Neural crest cell (in vitro differentiated cells): ENCODE results near the gene IMP4. TPM values are rescaled to one million over a fixed set of nuclear protein-coding genes. Genes with fewer than 3 reads are reported as not detected.

Experiments
- DNase-seq: peaks from one replicate; pipeline ENCODE4 v3.0.0; 2021; ENCODE audit warnings: low read depth, mixed read lengths, low spot score
- H3K27ac Mint-ChIP-seq: one replicate; pipeline ENCODE4 v1.8.0; 2021; ENCODE audit warnings: mild to moderate bottlenecking, mixed read lengths; ENCODE audit not compliant: unreplicated experiment
- H3K27me3 Mint-ChIP-seq: 2 replicates; pipeline ENCODE4 v1.8.0; 2021; ENCODE audit warnings: low read depth, mild to moderate bottlenecking, mixed read lengths
- H3K36me3 Mint-ChIP-seq: 2 replicates; pipeline ENCODE4 v1.8.0; 2021; ENCODE audit warnings: low read depth, mild to moderate bottlenecking, mixed read lengths
- H3K4me1 Mint-ChIP-seq: 2 replicates; pipeline ENCODE4 v1.8.0; 2021; ENCODE audit warnings: mixed read lengths
- H3K4me3 Mint-ChIP-seq: one replicate; pipeline ENCODE4 v1.8.0; 2021; ENCODE audit warnings: mild to moderate bottlenecking, mixed read lengths
- H3K9me3 Mint-ChIP-seq: 2 replicates; pipeline ENCODE4 v1.8.0; 2021; ENCODE audit warnings: mixed read lengths
- total RNA-seq: library from RNA; stranded (reverse); gene quantifications from 2 replicates; pipeline ENCODE4 v1.2.1, GENCODE V29; 2021
- TF ChIP-seq, protein P1 (sequence below): fragments of 200-600 bp; sonication (generic); conservative IDR thresholded peaks from 2 replicates; pipeline ENCODE4 v1.5.0; 2021; ENCODE audit warnings: antibody characterized with exemption, mild to moderate bottlenecking

Gene IMP4
- total RNA-seq, 1 donor from 2014 or later = 62.1 TPM

DNA sequence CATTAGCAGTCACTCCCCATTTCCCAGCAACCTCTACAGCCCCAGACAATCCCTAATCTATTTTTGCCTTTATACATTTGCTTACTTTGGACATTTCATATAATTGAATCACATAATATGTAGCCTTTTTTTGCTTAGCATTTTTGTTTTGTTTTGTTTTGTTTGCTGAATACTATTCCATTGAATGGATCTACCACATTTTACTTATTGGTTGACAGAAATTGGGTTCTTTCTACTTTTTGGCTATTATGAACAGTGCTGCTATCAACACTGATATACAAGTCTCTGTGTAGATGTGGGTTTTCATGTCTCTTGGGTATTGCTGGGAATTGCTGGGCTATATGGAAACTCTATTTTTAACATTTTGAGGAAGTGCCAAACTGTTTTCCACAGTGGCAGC lies 20.8 kb downstream of the IMP4 start:
- TF ChIP-seq, protein P1, sequence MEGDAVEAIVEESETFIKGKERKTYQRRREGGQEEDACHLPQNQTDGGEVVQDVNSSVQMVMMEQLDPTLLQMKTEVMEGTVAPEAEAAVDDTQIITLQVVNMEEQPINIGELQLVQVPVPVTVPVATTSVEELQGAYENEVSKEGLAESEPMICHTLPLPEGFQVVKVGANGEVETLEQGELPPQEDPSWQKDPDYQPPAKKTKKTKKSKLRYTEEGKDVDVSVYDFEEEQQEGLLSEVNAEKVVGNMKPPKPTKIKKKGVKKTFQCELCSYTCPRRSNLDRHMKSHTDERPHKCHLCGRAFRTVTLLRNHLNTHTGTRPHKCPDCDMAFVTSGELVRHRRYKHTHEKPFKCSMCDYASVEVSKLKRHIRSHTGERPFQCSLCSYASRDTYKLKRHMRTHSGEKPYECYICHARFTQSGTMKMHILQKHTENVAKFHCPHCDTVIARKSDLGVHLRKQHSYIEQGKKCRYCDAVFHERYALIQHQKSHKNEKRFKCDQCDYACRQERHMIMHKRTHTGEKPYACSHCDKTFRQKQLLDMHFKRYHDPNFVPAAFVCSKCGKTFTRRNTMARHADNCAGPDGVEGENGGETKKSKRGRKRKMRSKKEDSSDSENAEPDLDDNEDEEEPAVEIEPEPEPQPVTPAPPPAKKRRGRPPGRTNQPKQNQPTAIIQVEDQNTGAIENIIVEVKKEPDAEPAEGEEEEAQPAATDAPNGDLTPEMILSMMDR = no peak
- Mint-ChIP-seq H3K27ac (no peak overlapping the region), H3K9me3 (peaks cover 11% of the 10 kb centered on the region), H3K27me3 (no peaks in the 10 kb centered on the region), H3K4me3 (no peak overlapping the region), H3K36me3 (peaks cover 12% of the 10 kb centered on the region), H3K4me1 (no peaks in the 10 kb centered on the region)
- no peak for DNase-seq

DNA sequence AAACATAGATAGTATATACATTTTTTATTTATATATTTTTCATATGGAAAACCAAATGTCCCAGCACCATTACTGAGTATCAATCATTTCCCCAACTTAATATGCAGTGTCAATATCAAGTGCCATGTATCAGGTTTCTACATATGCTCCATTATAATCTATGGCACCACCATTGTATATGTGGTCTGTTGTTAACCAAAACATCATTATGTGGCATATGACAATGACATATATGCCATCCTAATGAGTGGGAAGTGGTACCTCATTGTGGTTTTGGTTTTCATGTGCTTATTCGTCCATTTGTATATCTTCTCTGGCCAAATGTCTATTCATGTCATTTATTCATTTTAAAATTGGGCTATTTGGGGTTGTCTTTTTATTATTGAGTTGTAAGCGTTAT lies 22.4 kb downstream of the IMP4 start:
- H3K27ac Mint-ChIP-seq = no peak overlapping the region
- DNase-seq = no peak
- TF ChIP-seq, protein P1 = no peak
- no peaks in the 10 kb centered on the region for H3K4me1 Mint-ChIP-seq
- peaks cover 6% of the 10 kb centered on the region for H3K36me3 Mint-ChIP-seq
- H3K4me3 Mint-ChIP-seq = no peak overlapping the region
- peaks cover 8% of the 10 kb centered on the region for H3K9me3 Mint-ChIP-seq
- no peaks in the 10 kb centered on the region for H3K27me3 Mint-ChIP-seq

DNA sequence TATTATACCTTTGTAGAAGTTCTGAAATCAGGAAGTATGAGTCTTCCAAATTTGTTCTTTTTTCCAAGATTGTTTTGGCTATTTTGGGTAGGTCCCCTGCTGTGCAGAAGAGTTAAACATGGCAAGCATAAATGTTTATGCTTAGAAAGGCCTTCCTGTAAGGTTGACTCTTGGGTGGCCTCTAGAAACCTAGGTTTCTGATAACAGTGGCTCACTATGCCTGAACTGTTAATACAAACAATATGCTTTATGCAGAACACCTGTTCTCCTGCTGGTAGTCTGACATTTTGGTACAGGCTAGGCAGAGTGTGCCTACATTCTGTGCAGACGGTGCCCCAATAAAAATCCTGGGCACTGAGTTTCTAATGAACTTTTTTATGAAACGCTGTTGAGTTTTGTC lies 23.3 kb downstream of the IMP4 start:
- Mint-ChIP-seq H3K27ac (no peak overlapping the region), H3K4me1 (no peaks in the 10 kb centered on the region), H3K27me3 (no peaks in the 10 kb centered on the region), H3K9me3 (peaks cover 4% of the 10 kb centered on the region), H3K36me3 (peaks cover 2% of the 10 kb centered on the region), H3K4me3 (no peak overlapping the region)
- TF ChIP-seq, protein P1 = no peak
- DNase-seq = no peak

DNA sequence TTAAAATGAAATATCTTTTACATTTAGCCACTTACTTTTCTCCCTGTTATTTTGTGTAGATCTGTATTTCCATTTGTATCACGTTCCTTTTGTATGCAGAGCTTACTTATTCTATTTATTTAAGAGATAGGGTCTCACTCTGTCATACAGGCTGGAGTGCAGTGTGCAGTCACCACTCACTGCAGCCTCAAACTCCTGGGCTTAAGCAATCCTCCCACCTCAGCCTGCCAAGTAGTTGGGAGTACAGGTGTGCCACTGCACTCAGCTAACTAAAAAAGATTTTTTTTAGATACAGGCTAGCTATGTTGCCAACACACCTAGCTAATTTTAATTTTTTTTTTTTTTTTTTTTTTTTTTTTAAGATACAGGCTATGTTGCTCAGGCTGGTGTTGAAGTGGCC lies 24.0 kb downstream of the IMP4 start:
- H3K27me3 Mint-ChIP-seq = no peaks in the 10 kb centered on the region
- no peak overlapping the region for H3K4me3 Mint-ChIP-seq
- H3K9me3 Mint-ChIP-seq = peaks cover 4% of the 10 kb centered on the region
- peaks cover 2% of the 10 kb centered on the region for H3K4me1 Mint-ChIP-seq
- DNase-seq = no peak
- no peak overlapping the region for H3K27ac Mint-ChIP-seq
- H3K36me3 Mint-ChIP-seq = peaks cover 6% of the 10 kb centered on the region
- TF ChIP-seq, protein P1 = no peak

DNA sequence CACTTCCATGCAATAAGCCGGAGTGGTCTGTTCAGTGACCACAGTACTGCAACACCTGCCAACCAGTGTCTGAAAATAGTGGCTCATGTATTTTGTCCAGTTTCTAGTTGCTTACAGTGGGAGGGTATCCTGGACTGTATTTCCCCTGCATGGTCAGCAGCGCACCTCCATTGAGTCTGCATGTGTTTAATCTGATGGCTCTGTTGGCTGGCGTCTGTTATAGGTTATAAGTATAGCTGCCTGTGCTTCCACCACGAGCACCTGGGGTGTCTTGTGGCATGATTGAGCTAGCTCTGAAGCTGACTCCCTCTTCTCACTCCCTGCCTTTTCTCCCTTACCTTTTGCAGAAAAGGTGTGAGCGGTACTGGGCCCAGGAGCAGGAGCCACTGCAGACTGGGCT lies 26.1 kb downstream of the IMP4 start:
- Mint-ChIP-seq H3K4me3 (no peak overlapping the region), H3K4me1 (peaks cover 13% of the 10 kb centered on the region), H3K9me3 (no peaks in the 10 kb centered on the region), H3K27ac (no peak overlapping the region), H3K36me3 (peaks cover 6% of the 10 kb centered on the region), H3K27me3 (no peaks in the 10 kb centered on the region)
- TF ChIP-seq, protein P1 = no peak
- no peak for DNase-seq
